Retinal pigment epithelial cell (primary cell): ENCODE results near the gene FAM3A.

Source experiments
- DNase-seq: peaks from one replicate; pipeline ENCODE4 v3.0.0-alpha.2; 2010; ENCODE audit warnings: low read depth
- H3K4me3 ChIP-seq: 2 replicates; pipeline ENCODE4 v1.5.1; 2011; ENCODE audit warnings: mild to moderate bottlenecking, low read length, control low read depth, moderate library complexity
- TF ChIP-seq, protein P1 (sequence below): conservative IDR thresholded peaks from 2 replicates; pipeline ENCODE4 v1.5.1; 2011; ENCODE audit warnings: low read depth, low read length, control low read depth, inconsistent platforms

Gene FAM3A

GRCh38 chrX:154486052-154486395 lies 30.0 kb downstream of the FAM3A start:
- peak overlapping the region; percentile 47 for H3K4me3 ChIP-seq
- TF ChIP-seq, protein P1, sequence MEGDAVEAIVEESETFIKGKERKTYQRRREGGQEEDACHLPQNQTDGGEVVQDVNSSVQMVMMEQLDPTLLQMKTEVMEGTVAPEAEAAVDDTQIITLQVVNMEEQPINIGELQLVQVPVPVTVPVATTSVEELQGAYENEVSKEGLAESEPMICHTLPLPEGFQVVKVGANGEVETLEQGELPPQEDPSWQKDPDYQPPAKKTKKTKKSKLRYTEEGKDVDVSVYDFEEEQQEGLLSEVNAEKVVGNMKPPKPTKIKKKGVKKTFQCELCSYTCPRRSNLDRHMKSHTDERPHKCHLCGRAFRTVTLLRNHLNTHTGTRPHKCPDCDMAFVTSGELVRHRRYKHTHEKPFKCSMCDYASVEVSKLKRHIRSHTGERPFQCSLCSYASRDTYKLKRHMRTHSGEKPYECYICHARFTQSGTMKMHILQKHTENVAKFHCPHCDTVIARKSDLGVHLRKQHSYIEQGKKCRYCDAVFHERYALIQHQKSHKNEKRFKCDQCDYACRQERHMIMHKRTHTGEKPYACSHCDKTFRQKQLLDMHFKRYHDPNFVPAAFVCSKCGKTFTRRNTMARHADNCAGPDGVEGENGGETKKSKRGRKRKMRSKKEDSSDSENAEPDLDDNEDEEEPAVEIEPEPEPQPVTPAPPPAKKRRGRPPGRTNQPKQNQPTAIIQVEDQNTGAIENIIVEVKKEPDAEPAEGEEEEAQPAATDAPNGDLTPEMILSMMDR: no peak
- DNase-seq: no peak

DNA sequence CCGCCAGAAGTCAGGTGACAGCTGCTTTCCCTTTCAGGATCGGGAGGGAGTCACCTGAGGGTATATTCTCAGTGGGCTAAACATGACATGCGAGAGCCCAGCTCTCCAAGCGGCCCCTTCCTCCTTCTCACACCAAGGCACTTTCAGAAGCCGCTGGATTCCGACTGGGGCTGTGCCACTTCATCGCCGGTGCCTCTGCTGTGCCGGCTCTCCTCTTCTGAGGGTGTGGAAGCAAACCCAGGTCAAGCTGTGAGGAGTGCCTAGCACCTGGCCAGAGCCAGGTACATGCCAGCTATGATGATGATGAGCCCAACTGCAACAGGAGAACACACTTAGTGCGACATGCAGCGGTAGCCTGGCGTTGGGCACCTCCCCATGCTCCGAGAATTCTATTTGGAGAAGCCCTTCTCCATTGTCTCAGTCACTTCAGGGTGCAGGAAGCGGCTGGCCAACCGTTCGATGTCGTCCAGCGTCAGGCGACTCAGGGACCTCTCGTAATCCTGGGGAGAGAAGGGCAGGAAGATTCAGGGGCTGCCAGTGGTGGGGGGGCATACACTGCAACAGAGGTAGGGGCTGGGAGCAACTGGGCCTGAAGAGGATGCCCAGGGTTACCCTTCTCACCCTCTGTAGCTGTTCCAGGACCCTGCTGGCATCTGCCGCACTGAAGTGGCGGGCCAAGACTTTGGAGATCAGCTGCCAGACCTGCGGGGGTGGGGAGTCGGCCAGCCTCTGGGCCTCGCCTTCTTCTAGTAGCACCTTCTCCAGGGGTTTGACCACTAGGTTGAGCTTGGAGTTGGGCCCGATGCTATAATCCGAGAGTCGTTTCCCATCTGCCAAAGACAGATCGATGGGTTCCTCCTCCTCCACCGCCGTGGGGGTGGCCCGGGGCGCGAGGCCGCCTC lies 30.6 kb downstream of the FAM3A start:
- no peak for DNase-seq
- H3K4me3 ChIP-seq: peak overlapping the region; percentile 47
- TF ChIP-seq, protein P1: no peak

GRCh38 chrX:154484255-154485149 lies 31.5 kb downstream of the FAM3A start:
- TF ChIP-seq, protein P1: no peak
- DNase-seq: no peak
- H3K4me3 ChIP-seq: no peak overlapping the region

DNA sequence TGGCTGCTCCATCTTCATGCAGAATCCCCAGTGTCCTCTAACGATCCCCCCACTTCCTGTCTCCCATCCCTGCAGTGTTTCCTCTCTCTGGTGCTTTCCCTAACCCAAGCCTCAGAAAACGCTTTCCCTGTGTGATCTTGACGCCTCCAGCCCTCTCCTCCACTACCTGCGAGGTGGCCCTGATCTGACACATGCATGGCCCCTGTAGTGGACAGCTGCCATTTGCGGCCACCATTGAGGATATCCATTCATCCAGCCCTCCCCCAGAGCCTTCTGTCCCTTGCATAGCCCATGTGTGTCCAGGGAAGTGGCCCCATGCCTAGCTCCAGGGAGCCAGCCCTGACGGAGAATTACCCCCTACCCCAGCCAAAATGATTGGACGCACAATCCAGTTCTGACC lies 32.7 kb downstream of the FAM3A start:
- no peak for DNase-seq
- TF ChIP-seq, protein P1: no peak
- H3K4me3 ChIP-seq: no peak overlapping the region

- TF ChIP-seq, protein P1: no peak
- DNase-seq: no peak
Measured at GRCh38 chrX:154482786-154483185, 33.2 kb downstream of the FAM3A start.

GRCh38 chrX:154481911-154482601 lies 34.0 kb downstream of the FAM3A start:
- no peak overlapping the region for H3K4me3 ChIP-seq
- DNase-seq: no peak
- TF ChIP-seq, protein P1: no peak

More at GRCh38 chrX:154482786-154483185, 33.2 kb downstream of the FAM3A start:
- H3K4me3 ChIP-seq: no peak overlapping the region
